Measurements from ENCODE around the gene CAPN9. TPM values are rescaled to one million over a fixed set of nuclear protein-coding genes. Genes with fewer than 3 reads are reported as not detected.

CAPN9 gene
- total RNA-seq, 1 experiment from 2014 or later = 0.39 TPM

DNA sequence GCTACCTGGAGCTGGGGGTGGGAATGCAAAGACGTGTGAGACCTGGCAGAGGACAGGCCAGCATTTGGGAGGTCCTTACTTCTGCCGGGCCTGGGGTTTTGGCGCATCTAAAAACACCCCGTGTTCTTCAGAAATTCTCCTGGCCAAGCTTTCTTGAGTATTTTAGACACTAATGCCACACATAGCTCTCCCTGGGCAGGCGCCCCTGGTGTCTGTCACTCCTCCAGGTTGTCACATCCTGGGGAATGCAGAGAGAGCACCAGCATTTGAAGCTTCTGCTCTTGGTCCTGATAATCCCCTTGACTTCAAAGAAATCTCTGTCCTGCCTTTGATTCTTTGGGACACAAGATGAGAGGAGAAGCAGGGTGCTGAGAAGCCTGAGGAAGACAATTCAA lies 6.0 kb downstream of the CAPN9 start:
- H3K36me3 Mint-ChIP-seq (ENCODE audit: insufficient read depth, unreplicated experiment) = no peaks in the 10 kb centered on the region
- H3K27me3 Mint-ChIP-seq (ENCODE audit: insufficient read depth, unreplicated experiment) = no peaks in the 10 kb centered on the region
- no peaks in the 10 kb centered on the region for H3K9me3 Mint-ChIP-seq (ENCODE audit: unreplicated experiment)
- intact Hi-C loops (cut with micrococcal nuclease; ENCODE audit: unreplicated experiment) = no loop called here
- no peak overlapping the region for H3K4me3 Mint-ChIP-seq (ENCODE audit: unreplicated experiment)
- CTCF ChIA-PET = interaction anchor here (1.2 to 1.9 kb wide), 4 partner anchors 9 to 50 kb away, joined by 3 to 19 read pairs (median 4); no protein-coding TSS in a partner anchor
- H3K4me3 ChIP-seq (ENCODE audit: low read depth, low read length) = no peak overlapping the region
- POLR2A ChIA-PET = no interaction called here
- no peaks in the 10 kb centered on the region for H3K36me3 ChIP-seq (ENCODE audit: control insufficient read depth, insufficient read depth, low read length)
- TF ChIP-seq, protein P1, sequence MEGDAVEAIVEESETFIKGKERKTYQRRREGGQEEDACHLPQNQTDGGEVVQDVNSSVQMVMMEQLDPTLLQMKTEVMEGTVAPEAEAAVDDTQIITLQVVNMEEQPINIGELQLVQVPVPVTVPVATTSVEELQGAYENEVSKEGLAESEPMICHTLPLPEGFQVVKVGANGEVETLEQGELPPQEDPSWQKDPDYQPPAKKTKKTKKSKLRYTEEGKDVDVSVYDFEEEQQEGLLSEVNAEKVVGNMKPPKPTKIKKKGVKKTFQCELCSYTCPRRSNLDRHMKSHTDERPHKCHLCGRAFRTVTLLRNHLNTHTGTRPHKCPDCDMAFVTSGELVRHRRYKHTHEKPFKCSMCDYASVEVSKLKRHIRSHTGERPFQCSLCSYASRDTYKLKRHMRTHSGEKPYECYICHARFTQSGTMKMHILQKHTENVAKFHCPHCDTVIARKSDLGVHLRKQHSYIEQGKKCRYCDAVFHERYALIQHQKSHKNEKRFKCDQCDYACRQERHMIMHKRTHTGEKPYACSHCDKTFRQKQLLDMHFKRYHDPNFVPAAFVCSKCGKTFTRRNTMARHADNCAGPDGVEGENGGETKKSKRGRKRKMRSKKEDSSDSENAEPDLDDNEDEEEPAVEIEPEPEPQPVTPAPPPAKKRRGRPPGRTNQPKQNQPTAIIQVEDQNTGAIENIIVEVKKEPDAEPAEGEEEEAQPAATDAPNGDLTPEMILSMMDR (IDR thresholded peaks at IDR 0.05; ENCODE audit: insufficient read depth in 1 of 2, low read depth in 1 of 2, low read length in 1 of 2, severe bottlenecking in 1 of 2, unreplicated experiment in 1 of 2) = no peak
- H3K4me1 ChIP-seq = peaks cover 44% of the 10 kb centered on the region
- no peaks in the 10 kb centered on the region for H3K9me3 ChIP-seq
- BruUV-seq (replicated peaks) = no TSS peak
- no peak for DNase-seq
- no peaks in the 10 kb centered on the region for H3K27me3 ChIP-seq (replicated peaks; ENCODE audit: control insufficient read depth, insufficient read depth, low read length)
- peaks cover 35% of the 10 kb centered on the region for H3K4me1 Mint-ChIP-seq (ENCODE audit: low read depth, unreplicated experiment)
- H3K27ac Mint-ChIP-seq (ENCODE audit: unreplicated experiment) = peak overlapping the region; percentile 85

DNA sequence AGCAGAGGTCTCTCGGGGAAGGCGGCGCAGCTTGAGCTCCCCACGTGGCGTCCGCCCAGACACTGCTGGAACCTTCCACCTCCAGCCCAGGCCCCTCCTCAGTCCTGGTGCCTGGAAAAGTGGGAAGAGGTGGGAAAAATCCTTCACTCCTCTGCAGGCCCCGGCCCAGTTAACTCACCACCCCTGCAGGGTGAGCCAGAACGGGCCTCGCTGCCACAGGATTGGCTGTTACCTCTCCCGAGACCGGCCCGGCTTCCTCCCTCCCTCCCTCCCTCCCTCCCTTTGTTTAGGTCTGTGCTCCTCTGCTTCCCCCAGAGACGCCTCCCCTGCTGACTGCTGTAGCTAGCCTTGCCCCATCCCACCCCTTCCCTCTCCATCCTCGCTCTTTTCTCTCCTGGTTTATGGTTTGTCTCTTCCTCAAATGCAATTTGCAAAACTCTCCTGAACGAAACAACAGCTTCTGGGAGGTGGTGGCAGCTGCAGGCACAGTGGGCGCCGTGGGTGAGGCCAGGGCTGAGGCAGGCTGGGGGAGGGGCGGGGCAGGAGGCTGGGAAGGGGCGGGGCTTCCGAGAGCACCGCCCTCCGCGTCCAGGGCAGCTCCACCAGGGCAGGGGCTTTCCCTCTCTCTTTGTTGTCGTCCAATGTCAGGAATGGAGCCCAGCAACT lies 6.5 kb downstream of the CAPN9 start:
- POLR2A ChIA-PET = no interaction called here
- Mint-ChIP-seq H3K27ac (ENCODE audit: unreplicated experiment) (peak overlapping the region; percentile 85), H3K4me1 (ENCODE audit: low read depth, unreplicated experiment) (peaks cover 38% of the 10 kb centered on the region), H3K4me3 (ENCODE audit: unreplicated experiment) (no peak overlapping the region), H3K36me3 (ENCODE audit: insufficient read depth, unreplicated experiment) (no peaks in the 10 kb centered on the region), H3K27me3 (ENCODE audit: insufficient read depth, unreplicated experiment) (no peaks in the 10 kb centered on the region), H3K9me3 (ENCODE audit: unreplicated experiment) (no peaks in the 10 kb centered on the region)
- no TSS peak for BruUV-seq (replicated peaks)
- CTCF ChIA-PET = interaction anchor here (0.6 to 1.9 kb wide), 6 partner anchors 10 to 610 kb away, joined by 3 to 19 read pairs (median 4); no protein-coding TSS in a partner anchor
- DNase-seq = peak in 1 of 2 experiments; percentile 50
- intact Hi-C loops (cut with micrococcal nuclease; ENCODE audit: unreplicated experiment) = no loop called here
- TF ChIP-seq, protein P1 (IDR thresholded peaks at IDR 0.05; ENCODE audit: insufficient read depth in 1 of 2, low read depth in 1 of 2, low read length in 1 of 2, severe bottlenecking in 1 of 2, unreplicated experiment in 1 of 2) = no peak
- Histone ChIP-seq H3K36me3 (ENCODE audit: control insufficient read depth, insufficient read depth, low read length) (no peaks in the 10 kb centered on the region), H3K9me3 (no peaks in the 10 kb centered on the region), H3K4me1 (peaks cover 44% of the 10 kb centered on the region), H3K27me3 (replicated peaks; ENCODE audit: control insufficient read depth, insufficient read depth, low read length) (no peaks in the 10 kb centered on the region), H3K4me3 (ENCODE audit: low read depth, low read length) (no peak overlapping the region)

DNA sequence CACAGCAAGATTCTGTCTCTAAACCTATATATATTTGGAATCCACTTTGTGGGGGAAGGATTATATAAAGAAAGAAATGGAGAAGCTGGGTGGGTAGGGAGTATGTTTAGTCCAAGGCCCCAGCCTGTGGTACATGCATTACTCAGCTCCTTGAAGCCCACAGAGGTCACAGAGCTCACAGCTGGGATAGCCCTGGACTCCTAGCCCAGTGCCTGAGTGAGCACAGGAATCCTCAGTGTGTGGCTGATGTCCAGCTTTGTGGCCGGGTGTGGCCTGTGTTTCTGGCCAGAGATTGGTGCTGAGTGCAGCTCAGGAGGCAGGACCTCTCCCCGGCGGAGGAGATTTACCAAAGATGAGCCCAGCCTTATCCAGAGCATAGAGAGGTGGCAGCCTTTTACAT lies 7.6 kb downstream of the CAPN9 start:
- TF ChIP-seq, protein P1 (IDR thresholded peaks at IDR 0.05; ENCODE audit: insufficient read depth in 1 of 2, low read depth in 1 of 2, low read length in 1 of 2, severe bottlenecking in 1 of 2, unreplicated experiment in 1 of 2) = no peak
- Mint-ChIP-seq H3K4me1 (ENCODE audit: low read depth, unreplicated experiment) (peaks cover 43% of the 10 kb centered on the region), H3K9me3 (ENCODE audit: unreplicated experiment) (no peaks in the 10 kb centered on the region), H3K27me3 (ENCODE audit: insufficient read depth, unreplicated experiment) (no peaks in the 10 kb centered on the region), H3K27ac (ENCODE audit: unreplicated experiment) (no peak overlapping the region), H3K36me3 (ENCODE audit: insufficient read depth, unreplicated experiment) (no peaks in the 10 kb centered on the region), H3K4me3 (ENCODE audit: unreplicated experiment) (no peak overlapping the region)
- no peak overlapping the region for H3K4me3 ChIP-seq (ENCODE audit: low read depth, low read length)
- no peaks in the 10 kb centered on the region for H3K9me3 ChIP-seq
- BruUV-seq (replicated peaks) = no TSS peak
- H3K36me3 ChIP-seq (ENCODE audit: control insufficient read depth, insufficient read depth, low read length) = no peaks in the 10 kb centered on the region
- no peak for DNase-seq
- POLR2A ChIA-PET = no interaction called here
- no peaks in the 10 kb centered on the region for H3K27me3 ChIP-seq (replicated peaks; ENCODE audit: control insufficient read depth, insufficient read depth, low read length)
- CTCF ChIA-PET = interaction anchor here (0.7 kb wide), 1 partner anchor 25 kb away, joined by 5 read pairs; no protein-coding TSS in a partner anchor
- intact Hi-C loops (cut with micrococcal nuclease; ENCODE audit: unreplicated experiment) = no loop called here
- H3K4me1 ChIP-seq = peaks cover 35% of the 10 kb centered on the region
